B cell (primary cell): ENCODE results near the gene METRNL.

Source experiments
- EZH2 ChIP-seq: IDR thresholded peaks from 2 replicates; pipeline ENCODE4 v1.6.1; 2012; ENCODE audit warnings: borderline replicate concordance, low read depth, mild to moderate bottlenecking, moderate library complexity, low read length; ENCODE audit not compliant: insufficient read depth, poor library complexity, severe bottlenecking
- TF ChIP-seq, protein P1 (sequence below): fragments of 200-600 bp; IDR thresholded peaks from one replicate; pipeline ENCODE4 v1.8.0; 2022; ENCODE audit warnings: antibody characterized with exemption, mild to moderate bottlenecking

DNA sequence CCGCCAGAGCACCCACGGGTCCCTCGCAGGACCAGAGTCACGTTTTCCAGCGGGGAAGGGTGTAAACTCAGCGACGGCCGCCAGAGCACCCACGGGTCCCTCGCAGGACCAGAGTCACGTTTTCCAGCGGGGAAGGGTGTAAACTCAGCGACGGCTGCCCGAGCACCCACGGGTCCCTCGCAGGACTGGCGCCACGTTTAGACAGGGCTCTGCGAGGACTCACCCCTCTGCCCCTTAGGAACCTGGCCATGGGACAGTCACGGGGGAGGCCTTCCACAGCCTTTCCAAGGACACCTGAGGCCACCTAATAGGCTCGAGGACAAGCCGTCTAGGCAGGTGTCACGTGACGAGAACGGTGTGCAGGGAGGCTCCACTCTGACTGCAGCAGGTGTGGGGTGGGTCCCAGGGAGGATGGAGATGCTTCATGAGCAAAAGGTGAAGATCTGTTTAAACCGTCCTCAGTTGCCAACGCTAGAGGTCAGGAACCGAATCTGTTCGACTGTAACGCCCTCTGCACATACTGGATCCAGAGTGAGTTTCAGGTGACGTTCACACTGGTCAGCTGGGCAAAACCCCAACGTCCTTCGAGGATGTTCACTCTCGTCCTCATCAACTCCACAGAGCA is 48.0 kb upstream of the METRNL start:
- TF ChIP-seq, protein P1, sequence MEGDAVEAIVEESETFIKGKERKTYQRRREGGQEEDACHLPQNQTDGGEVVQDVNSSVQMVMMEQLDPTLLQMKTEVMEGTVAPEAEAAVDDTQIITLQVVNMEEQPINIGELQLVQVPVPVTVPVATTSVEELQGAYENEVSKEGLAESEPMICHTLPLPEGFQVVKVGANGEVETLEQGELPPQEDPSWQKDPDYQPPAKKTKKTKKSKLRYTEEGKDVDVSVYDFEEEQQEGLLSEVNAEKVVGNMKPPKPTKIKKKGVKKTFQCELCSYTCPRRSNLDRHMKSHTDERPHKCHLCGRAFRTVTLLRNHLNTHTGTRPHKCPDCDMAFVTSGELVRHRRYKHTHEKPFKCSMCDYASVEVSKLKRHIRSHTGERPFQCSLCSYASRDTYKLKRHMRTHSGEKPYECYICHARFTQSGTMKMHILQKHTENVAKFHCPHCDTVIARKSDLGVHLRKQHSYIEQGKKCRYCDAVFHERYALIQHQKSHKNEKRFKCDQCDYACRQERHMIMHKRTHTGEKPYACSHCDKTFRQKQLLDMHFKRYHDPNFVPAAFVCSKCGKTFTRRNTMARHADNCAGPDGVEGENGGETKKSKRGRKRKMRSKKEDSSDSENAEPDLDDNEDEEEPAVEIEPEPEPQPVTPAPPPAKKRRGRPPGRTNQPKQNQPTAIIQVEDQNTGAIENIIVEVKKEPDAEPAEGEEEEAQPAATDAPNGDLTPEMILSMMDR, result no peak
- TF ChIP-seq EZH2, result no peak
